ENCODE results near the gene NCCRP1. TPM values are rescaled to one million over a fixed set of nuclear protein-coding genes. Genes with fewer than 3 reads are reported as not detected.

Gene NCCRP1
- total and polyA plus RNA-seq, 10 of the 15 experiments (the other 5 are each of a cell fraction or from before 2014, with no cell fraction given): not detected

GRCh38 chr19:39158646-39159260, 38.0 kb upstream of the NCCRP1 start:
- Histone ChIP-seq H3K27ac (ENCODE audit: control insufficient read depth, insufficient read depth) (no peak overlapping the region), H3K27me3 (replicated peaks in 1 of 2; ENCODE audit: control insufficient read depth in 2 of 2, insufficient read depth in 2 of 2, low read length in 1 of 2) (no peaks in the 10 kb centered on the region), H3K4me1 (ENCODE audit: control insufficient read depth, insufficient read depth, low read length) (no peaks in the 10 kb centered on the region), H3K9me3 (replicated peaks; ENCODE audit: control insufficient read depth, insufficient read depth, low read length) (no peaks in the 10 kb centered on the region), H3K9ac (ENCODE audit: control insufficient read depth, insufficient read depth, low read length) (no peak overlapping the region), H4K20me1 (ENCODE audit: control insufficient read depth, insufficient read depth) (no peaks in the 10 kb centered on the region), H3K36me3 (ENCODE audit: control insufficient read depth in 2 of 2, insufficient read depth in 2 of 2, low read length in 1 of 2) (no peaks in the 10 kb centered on the region; a peak in 1 of 4 replicates), H2AFZ (ENCODE audit: control insufficient read depth, low read depth, low read length) (no peak overlapping the region), H3K4me3 (no peak overlapping the region), H3K4me2 (ENCODE audit: control insufficient read depth, insufficient read depth) (no peak overlapping the region), H3K79me2 (ENCODE audit: control insufficient read depth, insufficient read depth, low read length) (no peaks in the 10 kb centered on the region)
- BruUV-seq (replicated peaks): no TSS peak
- intact Hi-C loops (cut with micrococcal nuclease; ENCODE audit: unreplicated experiment): no loop called here
- DNase-seq (ENCODE audit: low read depth, low spot score) (no peak), FAIRE-seq (no peak), ATAC-seq (no peak)
- 74% methylated on average over 12 of the region's 12 CpGs for WGBS (ENCODE audit: insufficient coverage, insufficient replicate concordance, low lambda C conversion rate, missing lambda C conversion rate)
- POLR2A ChIA-PET: no interaction called here
- TF ChIP-seq NKRF (conservative IDR thresholded peaks at IDR 0.05) (no peak), RBBP5 (conservative IDR thresholded peaks at IDR 0.05) (no peak), NBN (IDR thresholded peaks at IDR 0.05) (no peak), POLR2AphosphoS5 (IDR thresholded peaks at IDR 0.05; ENCODE audit: low read length) (no peak), RFX5 (IDR thresholded peaks at IDR 0.05; ENCODE audit: low read depth, low read length) (no peak), SREBF2 (IDR thresholded peaks at IDR 0.05; ENCODE audit: low read length) (no peak), SIX5 (IDR thresholded peaks at IDR 0.05; ENCODE audit: low read depth, low read length, severe bottlenecking) (no peak), PRDM15 (CRISPR knock-in tag; IDR thresholded peaks at IDR 0.05) (no peak), NFYA (IDR thresholded peaks at IDR 0.05; ENCODE audit: borderline replicate concordance, low read depth, low read length) (no peak), GABPA (IDR thresholded peaks at IDR 0.05; ENCODE audit: low read depth) (no peak), ZBTB40 (IDR thresholded peaks at IDR 0.05; ENCODE audit: borderline replicate concordance) (no peak)
- in situ Hi-C loops (cut with MboI): no loop called here
- SMC1A ChIA-PET (ENCODE audit: uncharacterized antibody, unreplicated experiment): no interaction called here
- CTCF ChIA-PET: no interaction called here
- RAD21 ChIA-PET (ENCODE audit: unreplicated experiment): no interaction called here

Data from GM12878 (cell line).